HUES64 (cell line): ENCODE results near the gene FAM131C.

Experiments
- H3K27ac ChIP-seq: 2 replicates; pipeline ENCODE4 v1.7.0; 2013; ENCODE audit warnings: low read depth, low read length, inconsistent platforms
- H3K27me3 ChIP-seq: 2 replicates; pipeline ENCODE4 v1.6.1; 2013; ENCODE audit warnings: mild to moderate bottlenecking, low read length; ENCODE audit not compliant: insufficient read depth
- H3K36me3 ChIP-seq: 2 replicates; pipeline ENCODE4 v1.6.1; 2013; ENCODE audit warnings: mild to moderate bottlenecking, low read length; ENCODE audit not compliant: insufficient read depth
- H3K4me1 ChIP-seq: 2 replicates; pipeline ENCODE4 v1.6.1; 2013; ENCODE audit warnings: mild to moderate bottlenecking, low read length, moderate library complexity; ENCODE audit not compliant: insufficient read depth
- H3K4me3 ChIP-seq: 2 replicates; pipeline ENCODE4 v1.5.1; 2013; ENCODE audit warnings: mild to moderate bottlenecking, low read length, moderate library complexity
- H3K9ac ChIP-seq: 2 replicates; pipeline ENCODE4 v1.6.1; 2013; ENCODE audit warnings: mild to moderate bottlenecking, low read depth, low read length
- H3K9me3 ChIP-seq: 2 replicates; pipeline ENCODE4 v1.6.1; 2013; ENCODE audit warnings: low read depth, low read length; ENCODE audit not compliant: insufficient read depth
- whole genome bisulfite sequencing: fragments of 150-250, 120-280 bp; methylation state at CpG from one replicate; pipeline ENCODE4 v1.1.7; 2013; ENCODE audit warnings: missing lambda C conversion rate; 5-methylcytosine and 5-hydroxymethylcytosine counted together

Gene FAM131C

DNA sequence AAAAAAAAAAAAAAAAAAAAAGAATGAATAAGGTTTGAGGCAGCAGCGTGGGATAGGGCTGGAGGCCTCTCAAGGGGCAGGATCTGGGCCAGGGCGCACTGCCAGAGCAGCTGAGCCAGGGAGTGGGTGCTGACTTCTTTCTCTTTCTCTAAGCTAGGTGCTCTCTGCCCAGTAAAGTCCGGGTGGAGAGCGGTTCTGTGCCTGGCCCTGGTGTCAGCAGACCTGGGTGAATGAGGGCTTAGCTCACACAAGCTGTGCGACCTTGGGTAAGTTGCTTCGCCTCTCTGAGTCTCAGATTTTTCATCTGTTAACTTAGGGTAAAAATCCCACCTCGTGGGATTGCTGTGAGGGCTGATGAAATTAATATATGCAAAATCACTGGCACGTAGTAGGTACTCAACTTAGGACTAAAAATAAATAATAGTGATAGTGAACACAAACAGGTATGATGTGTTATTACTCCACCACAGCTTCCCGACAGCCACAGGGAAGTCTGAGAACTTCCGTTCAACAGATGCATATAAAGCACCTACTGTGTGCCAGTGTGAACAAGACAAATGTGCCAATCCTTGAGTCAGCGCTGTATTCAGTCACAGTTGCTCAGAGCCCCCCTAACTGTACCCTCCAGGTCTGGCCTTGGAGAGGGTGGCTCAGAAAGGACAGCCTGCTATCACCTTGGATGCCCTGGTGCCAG is 2.0 kb upstream of the FAM131C start:
- 92% methylated on average over 11 of the region's 11 CpGs for WGBS
- Histone ChIP-seq H3K9ac (no peak overlapping the region), H3K27me3 (peaks cover 47% of the 10 kb centered on the region)

DNA sequence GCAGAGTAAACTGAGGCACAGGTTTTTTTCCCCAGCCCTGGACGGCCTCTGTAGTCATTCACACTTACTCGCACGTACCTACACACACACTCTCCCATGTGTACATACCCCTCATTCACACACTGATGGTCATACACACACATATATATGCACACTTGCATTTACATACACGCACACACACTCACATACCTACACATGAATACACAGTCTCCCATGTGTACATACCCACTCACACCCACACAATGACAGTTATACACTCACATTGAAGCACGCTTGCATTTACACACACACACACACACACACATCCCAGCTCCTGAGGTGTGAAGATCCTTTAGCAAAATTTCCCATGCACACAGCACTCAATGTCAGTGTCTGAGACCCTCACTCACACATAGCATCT is 766 bp upstream of the FAM131C start:
- 0 out of 2 replicates have a peak, but pooled peaks cover 8% of the 10 kb centered on the region for H3K4me1 ChIP-seq
- peak overlapping the region; percentile 64 for H3K4me3 ChIP-seq
- no peaks in the 10 kb centered on the region for H3K9me3 ChIP-seq
- H3K27me3 ChIP-seq = peaks cover 47% of the 10 kb centered on the region
- H3K36me3 ChIP-seq = no peaks in the 10 kb centered on the region
- 64% methylated on average over 5 of the region's 5 CpGs for WGBS
- no peak overlapping the region for H3K27ac ChIP-seq
- H3K9ac ChIP-seq = no peak overlapping the region

More for the DNA sequence above, 2.0 kb upstream of the FAM131C start:
- H3K4me3 ChIP-seq = no peak overlapping the region
- H3K36me3 ChIP-seq = no peaks in the 10 kb centered on the region
- H3K4me1 ChIP-seq = 0 out of 2 replicates have a peak, but pooled peaks cover 8% of the 10 kb centered on the region
- no peak overlapping the region for H3K27ac ChIP-seq
- no peaks in the 10 kb centered on the region for H3K9me3 ChIP-seq

DNA sequence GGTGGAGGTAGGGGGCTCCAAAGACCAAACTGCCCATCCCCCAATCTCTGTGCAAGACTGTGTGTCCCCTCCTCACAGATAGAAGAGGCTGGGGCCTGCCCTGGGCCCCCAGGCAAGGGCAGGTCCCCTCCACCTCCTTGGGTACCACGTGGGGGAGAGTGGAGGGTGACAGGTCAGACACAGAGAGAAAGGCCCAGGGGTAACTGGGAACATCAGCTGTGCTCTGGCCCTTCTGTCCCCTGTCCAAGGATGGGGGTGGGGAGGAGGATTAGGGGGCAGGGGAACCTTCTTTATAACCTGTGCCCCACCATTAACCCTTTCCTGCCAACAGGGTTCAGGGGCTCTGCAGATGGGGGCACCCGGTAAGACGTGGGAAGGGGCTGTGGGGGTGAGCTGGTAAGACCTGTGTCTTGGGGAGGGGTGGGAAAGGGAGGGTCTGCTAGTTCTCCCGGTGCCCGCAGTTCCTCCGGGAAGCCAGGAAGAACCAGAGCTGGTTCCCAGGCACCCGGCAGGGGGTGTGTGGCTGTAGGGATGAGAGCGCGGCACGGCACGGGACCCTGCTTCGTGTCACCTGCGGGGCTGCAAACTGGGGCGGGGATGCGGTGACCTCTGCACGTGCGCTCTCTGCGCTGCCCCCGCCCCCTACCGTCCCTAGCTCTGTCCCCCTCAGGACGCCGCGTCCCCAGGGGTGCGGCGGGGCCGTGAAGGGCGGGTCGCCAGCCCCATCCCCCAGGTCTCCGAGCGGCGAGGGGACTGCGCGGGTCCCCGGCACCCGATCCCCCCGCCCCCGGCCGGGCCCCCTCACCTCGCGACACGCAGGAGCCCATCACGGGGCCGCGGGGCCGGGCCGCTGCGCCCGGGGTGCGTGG is 601 bp downstream of the FAM131C start:
- no peak overlapping the region for H3K9ac ChIP-seq
- peak overlapping the region; percentile 64 for H3K4me3 ChIP-seq
- no peaks in the 10 kb centered on the region for H3K36me3 ChIP-seq
- H3K9me3 ChIP-seq = no peaks in the 10 kb centered on the region
- peaks cover 47% of the 10 kb centered on the region for H3K27me3 ChIP-seq
- 2% methylated on average over 49 of the region's 49 CpGs for WGBS
- 0 out of 2 replicates have a peak, but pooled peaks cover 6% of the 10 kb centered on the region for H3K4me1 ChIP-seq
- no peak overlapping the region for H3K27ac ChIP-seq

DNA sequence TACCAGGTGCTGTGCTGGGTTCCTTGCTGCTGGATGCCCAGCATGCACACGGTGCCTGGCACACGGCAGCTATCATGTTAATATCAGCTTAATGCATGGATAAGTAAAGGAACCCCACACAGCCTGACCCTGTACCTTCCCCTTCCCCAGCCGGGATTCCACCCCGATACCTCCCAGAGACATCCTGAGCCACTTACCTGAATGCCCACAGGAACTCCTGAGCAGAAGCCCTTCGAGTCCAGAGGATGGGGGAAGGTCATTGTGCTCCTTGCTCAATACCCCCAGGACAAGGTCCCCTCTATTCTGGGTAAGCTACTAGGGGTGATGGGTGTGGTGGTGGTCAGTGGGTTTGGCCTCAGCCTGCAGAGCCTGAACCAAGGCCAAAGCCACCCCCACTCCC is 1.4 kb downstream of the FAM131C start:
- no peak overlapping the region for H3K9ac ChIP-seq
- WGBS = 79% methylated on average over 5 of the region's 5 CpGs
- no peaks in the 10 kb centered on the region for H3K36me3 ChIP-seq
- H3K27me3 ChIP-seq = peaks cover 47% of the 10 kb centered on the region
- no peaks in the 10 kb centered on the region for H3K9me3 ChIP-seq
- H3K27ac ChIP-seq = no peak overlapping the region
- 0 out of 2 replicates have a peak, but pooled peaks cover 6% of the 10 kb centered on the region for H3K4me1 ChIP-seq
- H3K4me3 ChIP-seq = no peak overlapping the region

DNA sequence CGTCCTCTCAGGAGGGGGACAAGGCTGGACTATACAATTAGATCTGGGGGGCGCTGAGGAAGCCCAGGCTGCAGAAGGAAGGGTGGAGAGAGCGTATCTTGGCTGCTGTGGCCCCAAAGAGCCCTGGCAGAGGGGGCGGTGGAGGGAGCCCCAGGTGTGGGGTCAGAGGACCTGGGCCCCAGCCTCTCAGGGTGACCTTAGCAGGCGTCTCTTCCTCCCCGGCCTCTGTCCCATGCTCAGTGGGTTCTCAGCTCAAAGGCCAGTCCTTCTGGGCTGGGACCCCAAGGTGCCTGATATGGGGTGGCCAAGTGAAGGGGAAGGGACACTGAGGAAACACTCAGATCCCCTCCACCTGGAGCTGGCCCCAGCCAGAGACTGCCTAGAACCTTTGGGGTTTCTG is 1.8 kb downstream of the FAM131C start:
- no peak overlapping the region for H3K9ac ChIP-seq
- H3K27ac ChIP-seq = no peak overlapping the region
- 0 out of 2 replicates have a peak, but pooled peaks cover 6% of the 10 kb centered on the region for H3K4me1 ChIP-seq
- H3K4me3 ChIP-seq = no peak overlapping the region
- H3K36me3 ChIP-seq = no peaks in the 10 kb centered on the region
- WGBS = 86% methylated on average over 6 of the region's 6 CpGs
- peaks cover 47% of the 10 kb centered on the region for H3K27me3 ChIP-seq
- H3K9me3 ChIP-seq = no peaks in the 10 kb centered on the region

DNA sequence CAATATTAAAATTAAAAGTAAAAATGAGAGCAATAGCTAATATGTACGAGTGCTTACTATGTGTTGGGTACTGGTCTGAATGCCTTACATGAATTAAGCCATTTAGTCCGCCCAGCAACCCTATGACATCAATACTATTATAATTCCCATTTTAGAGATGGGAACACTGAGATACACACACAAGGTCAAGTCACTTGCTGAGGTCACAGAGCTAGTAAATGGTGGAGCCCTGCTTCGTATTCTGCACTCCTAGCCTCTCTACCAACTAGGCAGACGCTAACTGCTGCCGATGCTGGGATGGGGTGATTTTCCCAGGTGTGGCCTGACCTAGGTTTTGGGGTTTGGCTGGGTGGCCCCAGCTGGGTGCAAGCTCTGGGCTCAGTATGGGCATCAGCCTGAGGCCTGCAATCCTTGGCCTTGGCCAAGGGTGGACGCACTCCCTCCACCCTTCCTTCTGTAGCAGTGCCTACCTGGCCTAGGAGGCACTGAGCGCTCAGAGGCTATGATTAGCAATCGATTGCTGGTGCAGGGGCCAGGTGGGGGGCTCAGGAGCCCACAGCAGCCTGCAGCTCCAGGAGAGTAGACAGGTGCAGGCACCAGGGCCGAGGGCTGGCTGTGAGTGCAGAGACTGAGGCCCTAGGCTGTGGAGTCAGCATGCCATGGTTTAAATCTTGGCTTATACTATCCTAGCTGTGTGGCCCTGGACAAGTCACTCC is 2.7 kb downstream of the FAM131C start:
- Histone ChIP-seq H3K4me1 (0 out of 2 replicates have a peak, but pooled peaks cover 6% of the 10 kb centered on the region), H3K9me3 (no peaks in the 10 kb centered on the region), H3K9ac (no peak overlapping the region), H3K27me3 (peaks cover 40% of the 10 kb centered on the region), H3K36me3 (no peaks in the 10 kb centered on the region), H3K4me3 (no peak overlapping the region), H3K27ac (no peak overlapping the region)
- WGBS = 96% methylated on average over 8 of the region's 9 CpGs

DNA sequence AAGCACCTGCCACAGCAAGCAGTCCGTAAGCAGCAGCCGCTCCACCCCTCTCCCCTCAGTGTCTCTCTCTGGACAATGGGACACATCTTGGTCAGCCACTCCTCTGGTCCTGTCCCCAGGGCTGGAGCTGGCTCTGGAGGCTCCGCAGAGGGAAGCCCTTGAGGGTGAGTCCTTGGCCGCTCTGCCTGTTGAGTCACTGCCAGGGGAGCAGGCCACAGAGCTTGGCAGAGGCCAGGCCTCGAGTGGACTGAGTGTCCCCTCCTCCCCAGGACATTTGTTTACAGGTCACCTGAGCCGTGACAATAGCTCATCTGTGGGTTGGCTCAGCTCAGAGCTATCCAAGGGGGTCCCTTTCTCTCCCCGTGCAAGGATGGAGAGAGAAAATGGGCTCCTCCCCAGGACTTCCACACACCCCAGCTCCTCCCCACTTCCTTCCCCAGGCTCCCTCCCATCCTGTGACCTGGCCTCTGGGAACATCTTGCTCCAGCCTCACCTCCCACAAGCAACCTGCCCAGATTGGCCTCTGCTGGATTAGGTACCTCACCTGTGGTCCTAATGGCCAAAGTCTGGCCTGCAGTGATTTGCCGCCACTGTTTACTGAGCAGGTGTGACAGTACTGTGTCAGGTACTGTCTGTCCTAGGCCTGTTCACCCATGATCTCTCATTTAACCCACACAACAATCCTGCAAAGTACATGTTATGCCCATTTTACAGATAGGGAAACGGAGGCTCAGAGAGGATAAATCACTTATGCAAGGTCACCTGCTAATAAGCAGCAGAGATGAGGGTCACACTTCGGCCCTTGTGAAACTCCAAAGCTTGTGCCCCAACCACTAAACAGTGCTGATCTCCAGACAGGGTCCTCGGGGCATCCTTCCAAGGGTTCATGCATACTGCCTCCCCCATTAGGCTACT is 4.8 kb downstream of the FAM131C start:
- H3K9ac ChIP-seq = no peak overlapping the region
- peaks cover 11% of the 10 kb centered on the region; the same call in 1 of the 2 replicates for H3K4me1 ChIP-seq
- H3K27me3 ChIP-seq = peaks cover 24% of the 10 kb centered on the region
- no peak overlapping the region for H3K27ac ChIP-seq
- 68% methylated on average over 11 of the region's 11 CpGs for WGBS
- H3K4me3 ChIP-seq = no peak overlapping the region
- H3K9me3 ChIP-seq = no peaks in the 10 kb centered on the region
- no peaks in the 10 kb centered on the region for H3K36me3 ChIP-seq

DNA sequence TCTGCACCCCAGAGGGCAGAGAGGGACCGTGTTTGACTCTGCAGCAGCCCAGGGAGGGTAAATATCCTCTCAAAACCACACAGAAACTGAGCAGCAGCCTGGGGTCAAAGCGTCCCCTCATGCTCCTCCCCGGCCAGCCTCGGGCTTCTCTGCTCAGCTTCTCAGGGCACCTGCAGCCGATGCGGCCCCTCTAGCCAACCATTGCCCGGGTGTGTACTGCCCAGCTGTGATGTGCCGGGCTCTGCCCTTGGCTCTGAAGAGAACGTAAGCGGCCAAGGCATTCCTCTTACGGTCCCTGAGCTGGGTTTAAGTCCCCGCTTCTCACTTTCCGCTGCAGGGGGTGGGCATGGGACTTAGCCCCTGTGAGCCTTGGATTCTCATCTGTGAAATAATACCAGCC is 5.5 kb downstream of the FAM131C start:
- no peaks in the 10 kb centered on the region for H3K9me3 ChIP-seq
- 86% methylated on average over 13 of the region's 13 CpGs for WGBS
- H3K27ac ChIP-seq = no peak overlapping the region
- no peaks in the 10 kb centered on the region for H3K36me3 ChIP-seq
- H3K9ac ChIP-seq = no peak overlapping the region
- peaks cover 18% of the 10 kb centered on the region for H3K27me3 ChIP-seq
- H3K4me3 ChIP-seq = no peak overlapping the region
- peaks cover 12% of the 10 kb centered on the region; the same call in 1 of the 2 replicates for H3K4me1 ChIP-seq

DNA sequence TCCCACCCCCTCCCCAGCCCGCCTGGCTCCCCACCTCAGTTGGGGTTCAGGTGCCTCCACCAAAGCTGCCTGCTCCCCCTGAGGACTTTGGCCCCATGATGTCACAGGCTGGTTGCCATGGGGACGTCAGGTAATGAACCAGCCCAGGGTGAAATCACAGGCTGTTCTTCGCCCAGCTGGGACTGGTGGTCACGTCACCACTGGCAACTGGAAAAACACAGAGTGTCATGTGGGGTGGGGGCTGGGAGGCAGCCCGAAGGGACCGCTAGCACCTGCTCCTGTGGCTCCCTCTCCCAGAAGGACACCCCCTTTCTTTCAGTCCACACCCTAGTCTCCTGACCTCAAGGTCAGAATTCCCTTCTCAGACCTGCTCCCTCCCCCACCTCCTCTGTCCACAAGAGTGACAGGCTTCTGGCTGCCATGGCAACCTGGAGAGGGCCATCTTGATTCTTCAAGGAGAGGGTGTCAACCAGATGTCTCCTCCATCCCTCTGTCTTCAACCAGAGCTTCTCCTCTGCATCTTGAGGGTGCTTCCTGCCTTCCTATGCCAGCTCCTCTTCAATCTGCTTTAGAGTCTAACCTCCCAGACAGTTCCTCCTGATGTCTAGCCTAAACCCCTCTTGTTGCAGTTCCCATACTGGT is 6.2 kb downstream of the FAM131C start:
- Histone ChIP-seq H3K4me3 (no peak overlapping the region), H3K36me3 (no peaks in the 10 kb centered on the region), H3K4me1 (peaks cover 12% of the 10 kb centered on the region; the same call in 1 of the 2 replicates), H3K27me3 (peaks cover 12% of the 10 kb centered on the region), H3K27ac (no peak overlapping the region), H3K9ac (no peak overlapping the region), H3K9me3 (no peaks in the 10 kb centered on the region)
- WGBS = 79% methylated on average over 6 of the region's 6 CpGs

DNA sequence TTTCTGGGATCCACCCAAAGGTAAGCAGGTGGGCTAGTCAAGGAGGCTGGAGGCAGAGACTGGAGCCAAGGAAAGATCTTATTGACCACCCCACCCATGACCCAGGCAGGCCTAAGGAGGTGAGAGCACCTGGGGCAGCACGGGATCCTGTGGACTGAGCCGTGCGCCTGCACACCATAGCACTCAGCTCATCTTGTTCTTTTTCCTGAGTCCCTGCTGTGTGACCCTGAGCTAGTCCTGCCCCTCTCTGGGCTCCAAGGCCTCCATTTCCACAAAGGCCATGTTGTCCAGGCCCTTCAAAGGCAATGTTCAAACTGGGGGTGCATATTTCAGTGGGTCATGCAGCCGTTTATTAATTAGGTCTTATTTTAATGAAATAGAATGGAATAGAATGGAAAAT is 7.2 kb downstream of the FAM131C start:
- peaks cover 5% of the 10 kb centered on the region for H3K27me3 ChIP-seq
- no peaks in the 10 kb centered on the region for H3K36me3 ChIP-seq
- peaks cover 12% of the 10 kb centered on the region; the same call in 1 of the 2 replicates for H3K4me1 ChIP-seq
- H3K4me3 ChIP-seq = no peak overlapping the region
- WGBS = 95% methylated on average over 4 of the region's 4 CpGs
- H3K27ac ChIP-seq = no peak overlapping the region
- H3K9me3 ChIP-seq = no peaks in the 10 kb centered on the region
- no peak overlapping the region for H3K9ac ChIP-seq
